Measurements from ENCODE around the gene HK2. TPM values are rescaled to one million over a fixed set of nuclear protein-coding genes. Genes with fewer than 3 reads are reported as not detected.
A peak's percentile ranks its signal among the peaks of the same experiment; 100 is the strongest.

Gene HK2
- total and polyA plus RNA-seq, 2 of the 4 experiments (the other 2 are of a cell fraction): 17.4 to 20.9 TPM

DNA sequence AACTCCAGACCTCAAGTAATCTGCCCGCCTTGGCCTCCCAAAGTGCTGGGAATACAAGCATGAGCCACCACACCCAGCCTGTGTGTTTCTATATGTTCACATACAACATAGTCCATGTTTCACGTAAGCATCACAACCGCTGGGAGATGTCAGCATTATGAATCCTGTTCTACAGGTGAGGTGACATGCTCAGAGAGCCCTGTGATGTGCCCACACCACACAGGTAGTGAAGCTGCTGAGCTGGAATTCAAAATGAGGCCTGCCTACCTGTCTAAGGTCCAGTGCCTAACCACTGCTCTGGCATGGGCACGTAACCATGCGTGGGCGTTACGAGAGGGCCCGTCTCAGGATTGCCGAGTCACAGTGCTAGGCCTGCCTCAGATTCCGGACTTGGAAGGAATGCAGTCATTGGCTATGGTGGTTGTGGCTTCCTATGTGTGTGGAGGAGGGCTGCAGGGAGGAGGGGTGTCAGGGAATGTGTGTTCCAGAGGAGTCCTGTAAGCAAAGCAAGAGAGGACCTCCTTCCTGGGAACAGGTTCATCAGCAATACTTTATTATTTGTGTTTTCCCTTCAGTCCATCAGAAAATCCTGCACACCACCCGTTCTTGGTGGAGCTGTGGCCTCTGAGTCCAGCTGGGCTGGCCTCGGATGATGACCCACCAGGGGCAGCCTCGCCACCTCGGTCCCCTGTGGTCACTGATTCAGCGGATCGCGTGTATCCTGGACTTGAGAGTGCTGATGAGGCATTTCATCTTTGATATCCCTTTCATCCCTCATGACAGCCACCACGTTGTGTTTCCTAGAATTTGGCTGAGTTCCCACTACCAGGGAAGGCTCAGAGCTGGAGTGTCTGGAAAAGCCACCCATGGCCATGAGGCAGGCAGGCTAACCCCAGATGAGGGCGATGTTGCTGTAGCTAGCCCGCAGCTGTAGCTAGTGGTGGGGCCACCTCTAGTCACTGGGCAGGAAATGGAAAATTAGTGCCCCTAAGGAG, 31.1 kb downstream of the HK2 start:
- Histone ChIP-seq H4K8ac (ENCODE audit: low read depth in 2 of 2, low read length in 2 of 2) (peak overlapping the region in 1 of 2 experiments; percentile 85; a peak in 2 of 4 replicates), H2BK120ac (ENCODE audit: low read depth, low read length) (peak overlapping the region; percentile 61), H4K5ac (ENCODE audit: low read depth, low read length) (peak overlapping the region; percentile 15; the same call in 1 of the 2 replicates), H3K79me1 (ENCODE audit: low read depth in 1 of 2, low read length in 2 of 2) (peaks cover 67 to 83% of the 10 kb centered on the region in 2 experiments), H4K20me1 (ENCODE audit: insufficient read depth, low read length) (peaks cover 45% of the 10 kb centered on the region), H2BK20ac (ENCODE audit: low read depth, low read length) (peak overlapping the region; percentile 71), H4K91ac (ENCODE audit: insufficient read depth, low read depth, low read length) (peak overlapping the region; percentile 31; the same call in 1 of the 2 replicates), H3K14ac (replicated peaks; ENCODE audit: low read depth, low read length) (peak overlapping the region; percentile 90), H3K9me3 (ENCODE audit: control insufficient read depth, insufficient read depth, low read length) (no peaks in the 10 kb centered on the region), H3K36me3 (ENCODE audit: control insufficient read depth, insufficient read depth, low read length) (peaks cover 27% of the 10 kb centered on the region), H3K27me3 (ENCODE audit: control insufficient read depth, insufficient read depth, low read length) (no peaks in the 10 kb centered on the region), H3K27ac (ENCODE audit: insufficient read depth, low read length) (no peak overlapping the region), H2AFZ (replicated peaks; ENCODE audit: low read length, poor library complexity) (peak overlapping the region; percentile 81), H3K9ac (ENCODE audit: low read depth, low read length) (no peak overlapping the region), H3K56ac (ENCODE audit: extremely low read depth, insufficient read depth, low read length) (no peak overlapping the region), H2BK5ac (ENCODE audit: low read depth, low read length, poor library complexity, severe bottlenecking) (peak overlapping the region; percentile 25), H3K4me1 (ENCODE audit: control insufficient read depth, insufficient read depth, low read length) (peaks cover 27% of the 10 kb centered on the region), H2AK9ac (replicated peaks; ENCODE audit: low read depth, low read length, poor library complexity) (peak overlapping the region; percentile 66), H2AK5ac (ENCODE audit: low read depth, low read length) (peak overlapping the region; percentile 77), H3K18ac (ENCODE audit: low read depth, low read length) (no peak overlapping the region), H3K23ac (ENCODE audit: low read depth, low read length) (no peak overlapping the region), H3K4me2 (ENCODE audit: low read depth, low read length) (no peak overlapping the region), H2BK15ac (ENCODE audit: low read depth, low read length) (peak overlapping the region; percentile 18; the same call in 1 of the 3 replicates), H3K4me3 (ENCODE audit: insufficient read depth, low read depth, low read length) (no peak overlapping the region), H3K9me1 (ENCODE audit: insufficient read depth, low read length) (peaks cover 37% of the 10 kb centered on the region), H3K4ac (ENCODE audit: low read depth, low read length) (peak overlapping the region; percentile 73)
- dilution Hi-C loops (cut with HindIII; ENCODE audit: low sequenced_read_pairs, unreplicated experiment) (no loop called here), in situ Hi-C loops (cut with MboI; ENCODE audit: low sequenced_read_pairs) (loop anchor here (25.0 kb wide), 1 partner anchor 378 kb away; the partner anchor contains the start of genes CCDC142, LBX2 and TTC31), intact Hi-C loops (cut with micrococcal nuclease) (loop anchor here (5.0 kb wide), 1 partner anchor 173 kb away; no protein-coding TSS in a partner anchor)
- TF ChIP-seq NFE2L2 (IDR thresholded peaks at IDR 0.05; ENCODE audit: low read depth, low read length) (peak; percentile 85), MAFK (IDR thresholded peaks at IDR 0.05; ENCODE audit: low read depth, low read length) (peak; percentile 85), SMC3 (IDR thresholded peaks at IDR 0.05; ENCODE audit: low read depth, low read length) (no peak)
- TF ChIP-seq, protein P1, sequence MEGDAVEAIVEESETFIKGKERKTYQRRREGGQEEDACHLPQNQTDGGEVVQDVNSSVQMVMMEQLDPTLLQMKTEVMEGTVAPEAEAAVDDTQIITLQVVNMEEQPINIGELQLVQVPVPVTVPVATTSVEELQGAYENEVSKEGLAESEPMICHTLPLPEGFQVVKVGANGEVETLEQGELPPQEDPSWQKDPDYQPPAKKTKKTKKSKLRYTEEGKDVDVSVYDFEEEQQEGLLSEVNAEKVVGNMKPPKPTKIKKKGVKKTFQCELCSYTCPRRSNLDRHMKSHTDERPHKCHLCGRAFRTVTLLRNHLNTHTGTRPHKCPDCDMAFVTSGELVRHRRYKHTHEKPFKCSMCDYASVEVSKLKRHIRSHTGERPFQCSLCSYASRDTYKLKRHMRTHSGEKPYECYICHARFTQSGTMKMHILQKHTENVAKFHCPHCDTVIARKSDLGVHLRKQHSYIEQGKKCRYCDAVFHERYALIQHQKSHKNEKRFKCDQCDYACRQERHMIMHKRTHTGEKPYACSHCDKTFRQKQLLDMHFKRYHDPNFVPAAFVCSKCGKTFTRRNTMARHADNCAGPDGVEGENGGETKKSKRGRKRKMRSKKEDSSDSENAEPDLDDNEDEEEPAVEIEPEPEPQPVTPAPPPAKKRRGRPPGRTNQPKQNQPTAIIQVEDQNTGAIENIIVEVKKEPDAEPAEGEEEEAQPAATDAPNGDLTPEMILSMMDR (conservative IDR thresholded peaks at IDR 0.05; ENCODE audit: low read depth, low read length): 0 out of 2 replicates have a peak, but pooled peaks have one; percentile 14
- ATAC-seq (ENCODE audit: low read depth) (peak; percentile 56), DNase-seq (peak; percentile 70)
- CTCF ChIA-PET: no interaction called here
- BruUV-seq (replicated peaks): no TSS peak
- WGBS, 2 experiments (ENCODE audit: extremely low coverage in 2 of 2, insufficient read length in 1 of 2): 70% methylated on average over 9 of the region's 20 CpGs; no CpG with 5 or more reads in 1 of the 2 experiments
- POLR2A ChIA-PET (ENCODE audit: unreplicated experiment): no interaction called here

Measured in IMR-90 (cell line).